M059J (cell line): ENCODE results near the gene FOXN4. TPM values are rescaled to one million over a fixed set of nuclear protein-coding genes. Genes with fewer than 3 reads are reported as not detected.

Experiments
- total RNA-seq: library from RNA; depleted of rRNA; stranded (reverse); fragments of >200 nt; shearing (Covaris generic); gene quantifications from 2 replicates; pipeline ENCODE4 v1.2.3, GENCODE V29; 2014; rRNA removed

Gene FOXN4
- total RNA-seq, 1 experiment from 2014 or later, result not detected

Other genes with a start within 250 kb of the FOXN4 start
- gene ALKBH2, start 215.8 kb downstream of the FOXN4 start, total RNA-seq, result 4.2 and 10.8 TPM in 2 replicates
- gene UNG, start 211.7 kb downstream of the FOXN4 start, total RNA-seq, result 72.3 and 78.1 TPM in 2 replicates
- 5.5 and 6.6 TPM in 2 replicates for gene ACACB, start 192.7 kb downstream of the FOXN4 start, total RNA-seq
- not detected in 2 replicates for gene MYO1H, start 38.6 kb upstream of the FOXN4 start, total RNA-seq
- gene KCTD10, start 168.0 kb upstream of the FOXN4 start, total RNA-seq, result 31.8 and 37.9 TPM in 2 replicates
- 22.0 and 28.5 TPM in 2 replicates for gene UBE3B, start 168.3 kb upstream of the FOXN4 start, total RNA-seq